CD4-positive, alpha-beta T cell treated with Interferon gamma for 1 hour (primary cell): ENCODE results near the gene KIF3A.
A peak's percentile ranks its signal among the peaks of the same experiment; 100 is the strongest.

Source experiments
- DNase-seq: peaks from one replicate; pipeline ENCODE4 v3.0.0-alpha.2; 2020

Gene KIF3A

DNA sequence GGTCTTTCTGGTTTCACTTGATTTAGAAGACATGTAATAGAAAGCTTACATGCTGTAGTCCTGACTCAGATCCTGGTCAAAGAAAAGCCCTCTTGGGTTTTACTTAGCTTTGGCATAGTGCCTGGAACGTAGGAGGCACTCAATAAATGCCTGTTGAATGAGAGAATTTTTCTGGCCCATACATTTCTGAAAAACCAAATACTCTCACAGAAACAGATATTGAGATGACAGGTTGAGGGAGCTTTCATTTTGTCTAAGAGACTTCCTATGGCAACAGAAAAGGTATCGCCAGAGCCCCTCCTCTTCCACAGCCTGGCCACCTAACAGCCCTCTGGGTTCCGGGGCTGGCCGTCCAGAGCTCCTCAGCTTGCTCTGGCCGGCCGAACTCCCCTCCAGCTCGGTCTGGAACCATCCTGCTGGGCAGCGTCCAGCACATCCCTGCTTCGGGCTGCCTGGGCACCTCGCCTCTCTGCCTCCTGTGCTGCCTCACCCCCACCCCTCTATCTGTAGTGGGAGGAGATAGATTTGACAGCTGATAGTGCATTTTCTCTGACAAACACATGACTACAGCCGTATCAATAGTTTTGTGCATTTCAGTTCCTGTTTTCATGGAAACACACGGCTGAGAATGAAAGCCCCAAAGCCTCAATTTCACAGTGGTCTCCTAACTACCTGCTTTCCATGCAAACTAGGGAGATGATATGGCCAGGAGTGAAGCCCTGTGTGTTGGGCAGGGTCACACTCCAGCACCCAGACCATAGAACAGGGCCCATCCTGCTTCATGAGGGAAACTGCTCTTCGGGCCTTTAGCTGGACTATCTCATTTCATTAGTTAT, 62.5 kb downstream of the KIF3A start:
- DNase-seq, result no peak

DNA sequence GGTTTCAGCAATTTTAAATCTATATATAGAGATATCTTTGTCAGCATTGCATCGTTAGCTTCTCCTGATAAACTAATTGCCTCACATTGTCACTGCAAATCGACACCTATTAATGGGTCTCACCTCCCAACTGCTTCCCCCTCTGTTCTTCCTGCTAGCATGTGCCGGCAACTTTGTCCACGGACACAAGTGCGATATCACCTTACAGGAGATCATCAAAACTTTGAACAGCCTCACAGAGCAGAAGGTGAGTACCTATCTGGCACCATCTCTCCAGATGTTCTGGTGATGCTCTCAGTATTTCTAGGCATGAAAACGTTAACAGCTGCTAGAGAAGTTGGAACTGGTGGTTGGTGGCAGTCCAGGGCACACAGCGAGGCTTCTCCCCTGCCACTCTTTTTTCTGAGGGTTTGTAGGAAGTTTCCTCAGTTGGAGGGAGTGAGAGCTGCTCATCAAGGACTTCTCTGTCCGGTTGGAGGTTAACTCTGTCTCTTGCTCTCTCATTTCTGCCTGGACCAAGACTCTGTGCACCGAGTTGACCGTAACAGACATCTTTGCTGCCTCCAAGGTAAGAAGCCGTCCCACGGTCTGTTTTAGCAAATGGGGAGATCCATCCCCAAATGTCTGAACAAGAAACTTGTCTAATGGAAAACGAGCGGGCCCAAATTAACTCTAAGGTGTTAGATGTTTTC, 63.3 kb downstream of the KIF3A start, which contains the start of gene IL4:
TSS of gene IL4 (plus strand) at position 51 of the 692 bp plus-strand sequence. CDS start at position 113, 62 bp downstream.
- DNase-seq, result no peak

DNA sequence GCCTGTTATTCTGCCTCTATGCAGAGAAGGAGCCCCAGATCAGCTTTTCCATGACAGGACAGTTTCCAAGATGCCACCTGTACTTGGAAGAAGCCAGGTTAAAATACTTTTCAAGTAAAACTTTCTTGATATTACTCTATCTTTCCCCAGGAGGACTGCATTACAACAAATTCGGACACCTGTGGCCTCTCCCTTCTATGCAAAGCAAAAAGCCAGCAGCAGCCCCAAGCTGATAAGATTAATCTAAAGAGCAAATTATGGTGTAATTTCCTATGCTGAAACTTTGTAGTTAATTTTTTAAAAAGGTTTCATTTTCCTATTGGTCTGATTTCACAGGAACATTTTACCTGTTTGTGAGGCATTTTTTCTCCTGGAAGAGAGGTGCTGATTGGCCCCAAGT, 63.9 kb downstream of the KIF3A start:
- no peak for DNase-seq

DNA sequence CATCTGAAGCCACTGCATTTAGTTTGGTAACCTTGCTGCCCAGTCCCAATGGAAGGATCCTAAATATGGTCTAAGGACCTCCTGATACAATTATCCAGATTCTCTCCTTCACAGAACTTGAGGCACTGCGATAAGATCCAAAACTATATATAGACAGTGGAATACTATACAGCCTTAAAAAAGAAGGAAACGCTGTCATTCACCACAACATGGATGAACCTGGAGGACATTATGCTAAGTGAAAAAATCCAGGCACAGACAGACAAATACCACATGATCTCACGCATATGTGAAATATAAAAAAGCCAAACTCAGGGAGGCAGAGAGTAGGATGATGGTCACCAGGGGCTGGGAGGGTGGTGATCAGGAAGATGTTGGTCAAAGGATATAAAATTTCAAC, 66.3 kb downstream of the KIF3A start:
- no peak for DNase-seq

DNA sequence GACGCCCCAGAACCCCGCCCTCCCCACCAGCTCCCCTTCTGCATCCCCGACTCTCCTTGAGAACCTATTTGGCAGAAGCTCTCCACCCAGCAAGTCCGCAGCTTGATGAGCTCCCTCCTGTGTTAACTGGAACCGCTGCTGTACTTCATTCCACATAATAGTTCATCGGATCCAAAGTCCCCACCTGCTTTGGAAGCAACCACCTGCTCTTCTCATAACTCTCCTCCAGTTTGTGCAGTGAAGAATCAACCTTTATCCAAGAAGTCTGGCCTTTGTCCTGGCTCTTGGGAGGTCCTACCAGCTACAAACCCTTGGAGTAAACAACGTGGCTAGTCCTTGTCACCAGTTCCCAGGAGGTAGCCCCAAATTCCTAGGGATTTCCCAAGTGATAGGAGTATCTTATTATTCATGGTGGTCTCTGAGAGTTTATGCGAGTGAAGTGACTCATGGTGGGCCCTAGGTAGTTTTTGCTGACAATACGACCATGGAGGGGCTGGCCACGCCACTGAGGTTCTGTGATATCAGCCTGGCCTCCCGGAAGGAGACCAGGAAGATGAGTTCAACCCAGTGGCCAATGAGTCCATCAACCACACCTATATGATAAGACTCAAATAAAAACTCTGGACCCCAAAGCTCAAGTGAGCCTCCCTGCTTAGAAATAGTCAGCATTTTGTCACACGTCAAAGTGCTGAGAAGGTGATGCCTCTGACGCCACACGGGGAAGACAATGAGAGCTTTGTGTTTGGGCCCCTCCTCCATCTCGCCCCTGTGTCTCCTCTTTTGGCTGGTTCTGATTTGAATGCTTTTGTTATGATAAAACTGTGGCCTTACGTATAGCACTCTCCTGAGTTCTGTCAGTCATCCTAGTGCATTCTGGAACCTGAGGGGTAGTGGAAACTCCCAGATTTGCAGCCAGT, 67.1 kb downstream of the KIF3A start:
- no peak for DNase-seq

DNA sequence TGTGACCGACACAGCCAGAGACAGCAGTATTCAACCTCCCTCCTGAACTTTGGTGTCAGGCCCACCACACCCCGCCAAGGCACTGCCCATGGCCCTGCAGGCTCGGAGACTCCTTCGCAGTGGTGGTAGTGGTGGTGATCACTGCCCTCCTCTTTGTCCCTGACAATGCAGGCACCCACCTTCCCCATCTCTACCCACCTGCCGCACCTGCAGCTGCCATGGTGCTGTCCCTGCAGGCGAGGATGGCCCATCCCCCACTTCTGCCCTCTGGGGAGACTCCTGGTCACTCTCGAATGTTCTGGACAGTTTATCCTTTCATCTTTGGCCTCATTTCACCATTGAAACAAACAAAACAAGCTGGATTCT, 67.9 kb downstream of the KIF3A start:
- DNase-seq, result no peak

DNA sequence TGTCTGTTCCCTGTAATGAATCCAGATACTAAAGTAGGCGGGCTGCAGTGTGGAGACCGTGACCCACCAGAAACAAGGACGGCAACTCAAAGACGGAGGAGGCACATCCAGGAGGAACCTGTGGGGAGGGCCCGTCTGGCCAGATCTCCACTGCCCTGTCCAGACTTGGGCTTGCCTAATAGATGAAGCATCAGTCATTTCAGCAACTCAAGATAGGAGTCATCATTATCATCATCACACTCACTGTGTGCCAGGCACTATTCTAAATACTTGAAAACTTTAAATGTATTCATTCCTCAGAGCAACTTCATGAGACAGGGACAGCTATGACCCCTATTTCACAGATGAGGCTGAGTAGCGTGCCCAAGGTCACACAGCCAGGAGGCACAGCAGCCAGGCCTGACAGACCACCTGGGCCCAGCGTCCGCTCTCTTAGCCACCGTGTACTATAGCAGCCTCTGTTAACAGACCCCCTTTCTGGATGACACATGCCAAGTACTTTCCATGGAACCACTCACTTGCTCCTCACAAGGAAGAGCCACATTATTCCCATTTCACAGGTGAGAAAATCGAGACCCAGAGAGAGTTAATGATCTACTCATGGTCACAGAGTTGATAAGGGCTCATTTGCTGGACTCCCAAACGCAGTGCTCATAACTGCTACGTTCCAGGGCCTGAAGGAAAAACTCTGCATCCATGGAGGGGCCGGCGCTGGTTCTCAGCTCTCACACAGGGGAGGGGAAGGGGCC, 68.5 kb downstream of the KIF3A start:
- DNase-seq, result no peak

DNA sequence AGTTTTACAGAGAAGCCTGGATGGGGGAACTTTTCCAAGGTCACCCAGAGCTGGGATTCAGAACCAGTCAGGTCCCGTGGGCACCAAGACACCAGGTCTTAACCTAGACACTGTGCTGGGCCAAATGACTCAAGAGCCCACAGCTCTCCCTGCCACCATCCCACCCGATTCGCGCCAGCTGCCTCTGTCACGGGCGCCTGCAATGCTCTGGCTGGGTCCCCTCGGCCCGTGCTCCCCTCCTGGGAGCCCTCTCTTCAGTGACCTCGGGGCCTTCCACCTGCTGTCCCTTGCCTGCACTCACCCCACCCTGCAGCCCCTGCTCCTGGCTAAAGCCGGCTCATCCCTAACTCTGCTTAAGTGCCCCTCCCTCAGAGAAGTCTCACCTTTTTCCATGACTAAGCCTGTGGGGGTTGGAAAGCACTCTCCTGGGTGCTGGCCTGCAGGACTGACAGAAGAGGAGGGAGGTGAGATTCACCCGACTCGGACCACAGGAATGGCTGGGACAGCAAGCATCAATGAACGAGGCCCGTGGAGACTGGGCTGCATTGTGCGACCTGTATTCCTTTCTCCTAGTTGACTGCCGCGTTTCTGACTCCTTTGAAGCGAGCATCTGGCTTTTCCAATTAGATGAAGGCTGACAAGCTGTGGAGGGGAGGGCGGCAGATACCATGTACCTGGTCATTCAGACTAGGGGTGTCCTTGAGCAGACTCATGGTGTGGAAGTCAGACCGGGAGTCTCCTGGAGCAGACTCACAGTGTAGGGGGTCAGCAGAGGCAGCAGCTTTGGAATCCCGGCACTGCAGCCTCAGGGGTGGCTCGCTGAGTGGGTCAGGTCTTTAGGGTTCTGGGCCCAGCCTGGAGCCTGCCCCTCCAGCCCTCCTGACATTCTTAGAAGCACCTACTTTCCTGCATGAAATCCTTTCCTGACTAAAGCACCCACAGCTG, 69.3 kb downstream of the KIF3A start:
- no peak for DNase-seq

DNA sequence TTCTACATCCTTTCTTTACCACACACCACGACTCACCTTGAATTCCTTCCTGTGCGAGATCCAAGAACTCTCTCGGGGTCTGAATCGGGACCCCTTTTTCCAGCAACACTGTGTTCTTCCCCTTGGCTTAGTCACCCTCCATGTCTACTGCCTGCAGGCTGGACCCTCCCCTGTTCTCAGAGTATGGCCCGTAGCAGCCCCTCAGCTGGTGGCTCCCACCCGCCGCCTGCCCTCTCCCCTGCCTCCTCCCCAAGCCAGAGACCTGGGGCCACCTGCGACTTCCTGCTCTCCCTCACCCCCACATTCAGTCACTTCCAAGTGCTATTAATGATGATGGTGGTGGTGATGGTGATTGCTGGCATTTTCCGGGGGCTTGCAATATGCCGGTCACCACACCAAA, 70.0 kb downstream of the KIF3A start:
- no peak for DNase-seq

DNA sequence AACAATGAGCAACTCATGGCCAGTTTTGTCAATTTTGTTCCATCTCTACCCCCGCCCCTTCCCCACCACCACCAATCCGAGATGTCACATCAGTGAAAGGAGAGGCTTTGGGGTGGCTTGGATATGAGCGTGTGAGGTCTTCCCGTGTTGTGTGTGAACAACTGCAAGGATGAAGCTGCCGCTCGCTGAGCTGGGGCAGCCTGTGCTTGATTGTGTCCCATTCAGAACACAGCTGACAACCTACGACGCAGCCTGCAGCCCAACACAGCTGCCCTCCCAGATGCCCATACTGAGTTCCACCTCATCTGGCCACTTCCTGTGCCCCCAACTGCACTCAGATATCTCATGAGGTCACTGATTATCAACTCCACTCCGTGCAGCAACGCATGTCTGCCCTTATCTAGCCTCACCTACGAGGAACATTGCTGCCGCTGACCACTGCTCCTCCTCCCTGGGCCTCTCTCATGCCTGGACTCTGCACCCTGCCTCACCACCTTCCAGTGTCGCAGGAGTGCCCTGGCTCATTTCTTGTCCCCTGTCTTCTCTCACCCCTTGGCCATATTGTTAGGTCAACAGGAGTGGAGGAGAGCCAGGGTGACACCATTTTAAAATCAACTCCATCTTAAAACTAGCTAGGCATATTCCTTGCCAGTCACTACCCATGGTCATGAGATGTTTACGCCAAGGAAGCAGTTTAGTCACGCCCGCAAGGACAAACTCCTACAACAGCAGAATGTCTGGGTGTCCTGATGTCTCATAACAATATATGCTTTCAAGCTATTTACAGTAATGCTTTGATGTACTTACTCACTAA, 70.8 kb downstream of the KIF3A start:
- DNase-seq, result peak; percentile 18

DNA sequence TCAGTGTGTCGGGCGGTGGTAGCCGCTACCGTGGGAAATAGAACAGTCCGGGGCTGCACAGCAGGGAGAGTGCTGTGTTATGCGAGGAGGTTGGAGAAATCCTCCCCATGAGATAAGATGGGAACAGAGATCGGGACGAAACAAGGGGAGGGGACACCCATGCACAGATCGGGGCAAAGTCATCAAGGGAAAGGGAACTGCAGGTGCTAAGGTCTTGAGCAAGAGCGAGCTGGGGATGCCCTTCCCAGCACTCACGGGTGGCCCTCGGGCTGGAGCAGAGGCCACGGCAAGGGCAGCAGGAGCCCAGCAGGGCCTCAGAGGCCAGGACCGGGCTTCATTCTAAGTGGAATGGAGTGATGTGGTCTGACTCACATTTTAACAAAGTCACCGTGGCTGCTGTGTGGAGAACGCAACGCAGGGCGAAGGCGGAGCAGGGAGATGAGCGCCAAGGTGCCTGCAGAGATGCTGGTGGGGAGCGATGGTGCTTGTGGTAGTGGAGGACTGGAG, 71.7 kb downstream of the KIF3A start:
- no peak for DNase-seq

DNA sequence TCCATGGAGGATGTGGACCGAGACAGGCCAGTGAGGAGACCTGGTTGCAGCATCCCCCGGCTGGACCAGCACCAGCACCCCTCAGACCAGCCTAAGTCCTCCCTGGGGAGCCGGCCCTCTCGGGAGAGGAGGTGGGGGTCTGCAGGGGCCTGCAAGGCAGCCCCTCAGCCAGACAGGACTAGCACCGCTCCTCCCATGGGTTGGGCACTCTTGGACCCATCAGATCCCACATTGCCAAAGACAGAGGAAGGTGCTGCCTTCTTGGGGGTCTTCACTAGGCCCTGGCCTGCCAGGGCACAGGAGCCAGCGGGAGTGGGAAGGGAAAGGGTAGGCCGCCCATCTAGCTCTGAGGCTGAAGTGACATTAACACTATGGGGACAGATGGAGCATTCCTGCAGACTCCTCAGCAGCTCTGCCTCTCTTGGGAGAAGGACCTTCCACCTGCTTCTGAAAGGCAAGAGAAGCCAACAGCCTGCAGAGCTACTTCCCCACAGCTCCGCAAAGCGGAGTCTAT, 72.6 kb downstream of the KIF3A start:
- DNase-seq, result no peak

DNA sequence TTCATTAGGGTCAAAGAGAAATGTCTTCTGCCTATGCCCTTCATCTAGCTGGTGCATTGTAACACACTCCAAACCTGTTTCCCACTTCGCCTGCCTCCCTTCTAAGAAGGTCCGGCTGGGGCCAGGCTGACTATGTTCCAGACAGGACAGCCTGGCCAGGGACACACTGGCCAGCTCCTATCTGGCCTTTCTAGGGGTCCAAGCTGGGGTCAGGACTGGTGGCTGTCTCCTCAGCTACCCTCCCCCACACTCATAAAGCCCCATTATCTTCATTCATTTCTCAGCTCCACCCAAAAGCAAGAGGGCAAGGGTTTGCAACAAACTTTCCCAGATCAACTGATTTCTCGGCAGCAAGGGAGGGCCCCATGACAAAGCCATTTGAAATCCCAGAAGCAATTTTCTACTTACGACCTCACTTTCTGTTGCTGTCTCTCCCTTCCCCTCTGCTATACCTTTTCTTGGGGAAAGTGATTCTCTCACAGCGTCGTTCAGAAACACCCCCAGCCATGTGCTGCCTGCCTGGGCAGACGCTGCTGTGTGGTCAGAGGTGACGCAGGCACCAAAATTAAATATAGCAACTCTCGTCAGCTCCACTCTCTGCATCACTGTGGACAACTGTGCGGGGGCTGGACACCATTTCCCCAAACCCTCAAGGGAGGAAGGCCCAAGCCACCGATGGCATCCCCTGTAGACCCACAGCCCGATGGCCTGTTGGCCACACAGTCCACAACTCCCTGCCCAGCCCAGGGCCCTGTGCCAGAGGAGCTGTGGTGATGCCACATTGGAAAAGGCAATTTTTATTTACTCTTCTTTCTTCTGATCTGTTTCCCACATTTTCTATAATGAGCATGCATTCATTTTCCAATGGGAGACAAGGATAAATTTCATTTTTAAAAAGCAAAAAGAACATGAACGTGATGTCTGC, 73.3 kb downstream of the KIF3A start:
- DNase-seq, result peak; percentile 24

DNA sequence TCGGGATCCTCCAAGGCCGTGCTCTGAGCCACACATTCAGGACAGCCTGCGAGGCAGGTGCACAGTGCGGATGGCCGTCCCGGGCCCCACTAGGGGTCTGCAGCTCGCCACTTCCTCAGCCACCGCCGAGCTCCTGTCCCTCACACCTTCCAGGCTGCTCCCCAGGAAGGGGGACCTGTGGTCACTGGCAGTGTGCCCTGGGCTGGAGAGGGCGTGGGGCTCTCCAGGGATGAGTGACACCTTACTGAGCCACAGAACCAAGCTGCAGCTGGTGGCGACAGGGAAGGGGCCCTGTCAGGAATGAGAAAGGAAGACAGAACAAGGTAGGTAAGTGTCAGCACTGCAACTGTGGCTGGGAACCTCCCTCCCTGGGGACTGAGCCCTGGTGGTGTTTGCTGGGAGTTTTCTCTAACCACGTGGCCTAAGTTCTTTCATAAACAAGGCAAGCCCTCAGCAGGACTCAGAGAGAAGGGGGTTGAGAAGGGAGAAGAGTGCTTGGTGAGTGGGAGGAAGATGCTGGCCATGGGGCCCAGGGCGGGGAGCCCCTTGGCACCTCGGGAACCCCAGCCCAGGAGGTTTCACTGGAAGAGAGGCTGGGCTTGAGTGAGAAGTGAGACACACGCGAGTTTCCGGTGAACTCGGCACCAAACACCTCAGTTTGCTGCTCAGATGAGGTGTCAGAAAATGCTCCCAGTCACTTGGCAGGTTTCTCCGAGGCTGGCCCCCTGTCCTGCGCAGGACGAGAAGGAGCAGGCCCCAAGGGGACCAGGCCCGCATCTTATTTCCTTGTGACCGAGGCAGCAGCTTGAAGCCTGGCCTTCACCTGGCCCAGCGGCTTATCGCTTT, 74.2 kb downstream of the KIF3A start:
- no peak for DNase-seq

DNA sequence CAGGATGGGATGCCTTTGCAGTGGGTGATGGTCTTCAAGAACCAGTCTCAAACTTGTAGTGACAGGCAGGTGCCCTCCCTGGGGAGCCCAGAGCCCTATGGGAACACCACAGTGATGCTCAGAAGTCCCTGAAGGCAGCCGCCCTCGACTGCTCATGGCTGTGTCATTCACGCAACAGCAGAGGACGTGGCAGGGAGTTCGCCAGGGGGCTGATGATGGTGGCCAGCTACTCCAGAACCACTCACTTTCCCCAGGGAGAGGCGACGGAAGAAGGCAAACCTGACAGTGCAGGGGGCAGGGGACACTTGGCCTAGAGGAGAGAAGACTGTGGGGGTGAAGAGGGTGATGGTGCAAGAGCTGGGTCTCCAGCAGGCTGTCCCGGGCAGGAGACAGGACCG, 75.3 kb downstream of the KIF3A start:
- DNase-seq, result no peak

DNA sequence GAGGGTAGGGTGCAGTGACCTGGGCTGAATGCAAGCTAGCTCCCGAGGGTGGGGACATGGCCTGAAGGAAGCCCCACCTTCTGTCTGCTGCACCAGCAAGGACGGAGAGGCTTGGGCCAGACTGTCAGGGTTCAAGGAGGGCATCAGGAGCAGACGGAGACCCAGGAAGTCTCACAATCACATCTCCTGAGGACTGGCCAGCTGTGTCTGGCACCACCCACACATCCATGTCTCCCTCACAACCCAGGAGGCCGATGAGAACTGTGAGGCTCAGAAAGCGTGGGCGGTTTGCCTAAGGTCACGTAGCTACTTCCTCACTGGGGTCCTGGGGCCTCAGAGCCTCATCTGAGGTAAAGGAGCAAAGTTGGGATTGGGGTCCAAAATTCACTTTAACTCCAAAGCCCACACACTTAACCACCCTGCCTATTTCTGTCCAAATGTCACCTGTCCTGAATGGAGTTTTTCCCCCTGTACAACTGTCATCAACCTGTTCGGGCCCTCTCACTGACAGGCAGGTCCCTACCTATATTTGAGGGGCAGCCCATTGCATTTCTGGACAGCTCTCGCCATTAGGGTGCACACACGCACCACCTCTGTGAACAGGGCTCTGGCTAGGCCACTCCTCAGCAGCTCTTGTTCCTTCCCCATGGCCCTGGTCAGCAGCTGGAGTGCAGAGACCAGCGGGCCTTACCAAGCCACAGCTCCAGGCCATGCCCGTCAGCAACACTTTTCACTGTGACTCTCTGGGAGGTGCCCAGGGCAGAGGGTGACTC, 75.9 kb downstream of the KIF3A start:
- no peak for DNase-seq
